Measurements from ENCODE around the gene LILRA5.
A peak's percentile ranks its signal among the peaks of the same experiment; 100 is the strongest.
"Not testable (repeated sequence)": the region's sequence is repeated elsewhere in the genome, so short reads cannot be mapped to it uniquely, and the experiment has no call there.

The LILRA5 gene

DNA sequence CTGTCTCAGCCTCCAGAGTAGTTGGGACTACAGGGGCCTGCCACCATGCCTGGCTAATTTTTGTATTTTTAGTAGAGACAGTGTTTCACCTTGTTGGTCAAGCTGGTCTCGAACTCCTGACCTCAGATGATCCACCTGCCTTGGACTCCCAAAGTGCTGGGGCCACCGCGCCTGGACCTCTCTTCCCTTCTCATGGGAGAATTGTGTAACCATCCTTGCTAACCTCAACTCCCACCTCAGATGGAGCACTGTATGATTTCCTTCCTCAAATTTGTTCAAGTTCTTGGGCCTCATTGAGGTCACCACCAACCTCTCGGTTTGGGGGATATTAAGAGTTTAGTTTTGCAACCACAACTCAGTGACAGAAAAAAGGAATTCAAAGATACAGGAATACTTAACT is 10.7 kb downstream of the LILRA5 start:
- no peak for DNase-seq (ENCODE audit: low spot score)

DNA sequence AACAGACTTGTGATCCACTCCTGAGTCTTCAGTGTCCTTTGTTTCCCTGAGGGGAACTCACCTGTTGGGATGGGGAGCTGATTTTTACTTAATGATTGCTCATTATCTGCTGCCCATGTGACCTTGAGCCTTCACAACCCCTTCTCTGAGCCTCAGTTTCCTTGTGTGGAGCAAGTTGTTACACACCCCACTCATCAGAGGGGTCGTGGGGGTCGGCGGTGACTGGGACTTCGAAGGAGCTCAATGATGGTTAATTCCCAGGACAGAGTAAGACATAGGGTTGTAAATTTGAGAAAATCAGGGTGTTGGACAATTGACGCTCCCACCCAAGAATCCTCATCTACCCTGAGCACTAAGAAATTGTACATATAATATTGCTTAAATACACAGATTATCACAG is 13.5 kb downstream of the LILRA5 start:
- no peak for DNase-seq (ENCODE audit: low spot score)

DNA sequence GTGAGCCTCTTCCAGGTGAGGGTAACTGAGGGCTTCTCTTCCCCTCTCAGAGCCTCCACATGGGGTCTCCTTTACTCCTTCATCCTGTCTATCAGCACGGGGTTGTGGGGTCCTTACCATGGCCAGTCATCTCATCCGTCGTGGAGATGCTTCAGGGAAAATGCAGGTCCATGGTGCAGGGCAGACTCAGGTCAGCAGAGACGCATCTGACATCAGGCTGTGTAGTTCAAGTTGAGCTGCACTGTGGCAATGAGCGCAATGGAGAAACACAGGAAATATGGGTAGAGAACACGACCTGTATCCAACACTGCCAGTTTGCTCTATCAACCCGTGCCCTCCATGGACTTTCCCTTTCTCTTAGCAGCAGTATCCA is 13.9 kb downstream of the LILRA5 start:
- no peak for DNase-seq (ENCODE audit: low spot score)

DNA sequence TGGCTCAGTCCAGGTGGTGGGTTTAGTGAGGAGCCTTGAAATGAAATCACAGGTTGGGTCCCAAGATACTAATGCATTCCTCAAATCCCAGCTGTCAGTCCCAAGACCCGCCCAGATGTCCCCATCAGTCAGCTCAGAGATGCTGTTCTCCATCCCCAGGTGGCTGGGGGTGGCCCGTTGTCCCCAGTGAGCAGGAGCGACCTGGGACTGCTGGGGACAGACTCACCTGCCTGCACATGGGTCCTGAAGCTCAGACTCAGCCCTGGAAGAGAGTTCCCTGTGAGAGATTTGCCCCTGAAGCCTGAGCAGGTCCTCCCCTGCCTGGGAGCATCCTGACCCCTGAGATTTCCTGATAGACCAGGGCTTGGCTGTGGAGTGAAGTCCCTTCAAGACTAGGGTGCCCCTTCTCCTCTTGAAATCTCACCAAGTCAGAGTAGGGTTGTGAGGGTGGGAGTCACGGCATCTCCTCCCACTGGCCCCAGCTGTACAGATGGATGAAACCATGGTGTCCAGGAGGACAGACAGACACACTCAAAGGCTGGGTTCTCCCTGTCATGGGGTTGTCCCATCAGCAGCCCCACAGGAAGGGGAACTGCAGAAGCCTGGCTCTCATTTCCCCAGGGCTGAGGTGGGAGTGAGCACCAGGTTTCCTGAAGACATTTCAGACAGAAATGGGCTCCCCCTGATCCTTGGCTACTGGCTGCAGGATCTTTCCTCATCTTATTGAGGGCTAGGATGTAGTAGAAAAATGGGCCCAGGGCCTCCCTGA is 14.4 kb downstream of the LILRA5 start:
- DNase-seq (ENCODE audit: low spot score) = no peak

DNA sequence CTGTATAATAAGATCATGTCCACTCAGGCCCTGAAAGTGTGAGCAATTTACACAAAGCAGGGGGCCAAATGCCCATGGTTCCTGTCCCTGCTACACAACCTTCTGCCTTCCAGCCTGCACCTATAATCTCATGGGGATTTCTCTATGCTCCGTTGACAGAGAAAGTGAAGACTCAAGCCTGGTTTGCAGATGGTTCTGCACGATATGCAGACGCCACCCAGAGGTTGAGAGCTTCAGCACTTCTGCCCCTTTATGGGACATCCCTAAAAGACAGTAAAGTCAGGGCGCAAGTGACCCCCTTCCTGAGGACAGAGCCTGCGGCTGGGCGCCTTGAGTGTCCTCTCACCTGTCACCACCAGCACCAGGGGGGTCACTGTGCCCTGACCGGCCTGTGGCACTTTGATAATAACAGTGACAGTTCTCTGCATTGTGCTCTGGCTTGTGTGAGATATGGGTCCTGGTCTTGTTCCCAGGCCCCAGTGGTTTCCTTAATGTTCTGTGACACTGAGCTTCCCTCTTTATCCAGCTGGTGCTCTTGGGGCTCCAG is 15.1 kb downstream of the LILRA5 start:
- no peak for DNase-seq (ENCODE audit: low spot score)

DNA sequence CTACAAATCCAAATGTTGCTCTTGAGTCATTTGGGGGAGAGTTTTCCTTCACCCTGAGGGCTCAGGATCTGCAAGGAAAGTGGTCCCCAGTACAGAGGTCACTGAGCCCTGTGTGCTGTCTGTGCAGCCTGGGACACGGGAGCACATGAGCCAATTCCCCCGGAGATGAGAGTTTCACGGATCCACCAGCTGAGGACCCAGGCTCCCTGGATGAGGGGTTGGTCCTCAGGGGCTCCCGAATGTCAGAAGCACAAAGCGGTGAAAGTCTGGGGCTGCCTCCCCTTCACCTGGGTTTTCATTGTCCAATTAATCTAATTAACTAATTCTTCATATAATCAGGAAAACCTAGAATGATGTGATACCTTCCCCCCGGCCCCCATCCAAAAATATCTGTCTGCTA is 18.4 kb downstream of the LILRA5 start:
- DNase-seq (ENCODE audit: low spot score) = no peak

DNA sequence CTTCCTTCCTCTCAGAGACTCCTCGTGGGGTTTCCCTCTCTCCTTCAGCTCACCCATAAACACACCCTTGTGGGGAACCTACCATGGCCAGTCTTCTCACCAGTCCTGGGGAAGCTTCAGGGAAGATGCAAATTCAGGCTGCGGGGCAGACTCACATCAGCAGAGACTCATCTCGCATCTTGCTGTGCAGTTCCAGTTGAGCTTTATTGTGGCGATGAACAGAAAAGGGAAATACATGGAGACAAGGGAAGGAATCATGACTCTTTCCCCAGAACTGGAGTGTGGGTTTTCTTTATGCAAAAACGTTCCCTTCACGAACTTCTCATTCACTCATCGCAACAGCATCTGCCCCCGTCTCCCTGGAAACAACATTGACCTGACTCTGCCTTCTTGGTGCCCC is 23.8 kb downstream of the LILRA5 start:
- not testable (repeated sequence) for DNase-seq (ENCODE audit: low spot score)

DNA sequence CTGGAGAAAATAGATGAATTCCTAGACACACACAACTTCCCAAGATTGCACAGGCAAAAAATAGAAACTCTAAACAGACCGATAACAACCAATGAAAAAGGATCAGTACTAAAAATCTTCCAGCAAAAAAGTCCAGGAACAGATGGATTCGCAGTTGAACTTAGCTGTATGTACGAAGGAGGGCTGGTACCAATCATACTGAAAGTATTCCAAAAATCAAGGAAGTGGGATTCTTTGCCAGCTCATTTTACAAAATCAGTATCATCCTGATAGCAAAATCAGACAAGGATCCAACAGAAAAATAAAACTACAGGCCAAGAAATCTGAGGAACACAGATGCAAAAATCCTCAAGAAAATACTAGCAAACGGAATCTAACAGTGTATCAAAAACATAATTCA is 25.5 kb downstream of the LILRA5 start:
- peak; percentile 27 for DNase-seq (ENCODE audit: low spot score)

DNA sequence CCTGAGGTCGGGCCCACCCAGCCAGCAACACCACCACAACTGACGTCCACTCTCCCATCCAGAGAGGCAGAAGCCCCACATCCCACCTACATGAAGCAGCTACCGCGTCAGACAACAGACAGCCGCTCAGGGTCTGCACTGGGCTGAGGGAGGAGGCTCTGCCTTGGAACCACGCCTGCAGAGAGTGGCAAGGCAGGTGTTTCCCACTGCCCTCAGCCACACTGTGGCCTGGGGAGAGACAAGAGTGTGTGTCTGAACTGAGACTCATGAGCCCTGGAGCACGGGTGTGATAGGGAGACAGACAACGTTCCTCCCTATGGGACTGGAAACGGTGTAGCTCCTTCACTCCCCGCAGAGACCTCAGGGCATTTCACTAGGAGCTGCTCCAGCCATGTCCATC is 26.7 kb downstream of the LILRA5 start:
- DNase-seq (ENCODE audit: low spot score) = not testable (repeated sequence)

DNA sequence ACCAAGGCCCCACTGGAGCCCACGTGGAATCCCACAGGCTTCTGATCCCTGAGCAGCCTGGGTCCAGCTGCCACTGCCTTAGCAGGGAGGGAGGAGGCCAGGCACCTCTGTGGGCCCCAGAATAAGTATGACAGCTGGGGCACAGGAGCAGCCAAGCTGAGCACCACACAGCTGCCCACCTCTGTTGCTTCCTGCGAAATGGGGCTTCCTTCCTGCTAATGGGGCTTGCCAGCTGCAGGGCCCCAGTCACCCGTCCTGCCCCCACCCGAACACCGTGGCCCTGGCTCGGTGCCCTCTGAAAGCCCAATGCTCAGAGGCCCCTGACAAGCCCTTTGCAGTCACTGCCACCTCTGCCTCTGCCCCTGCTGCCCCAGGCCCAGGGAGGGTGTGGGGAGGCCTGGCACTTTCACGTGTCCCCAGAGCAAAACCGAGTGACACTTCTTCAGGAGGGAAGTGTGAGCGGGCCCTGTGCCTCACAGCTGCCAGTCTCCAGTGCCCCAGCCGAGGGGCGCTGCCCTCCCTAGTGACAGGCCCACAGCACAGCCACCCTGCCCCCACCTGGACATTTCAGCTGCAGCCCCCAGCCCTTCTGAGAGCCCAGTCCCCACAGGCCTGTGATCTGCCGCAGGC is 27.4 kb downstream of the LILRA5 start:
- not testable (repeated sequence) for DNase-seq (ENCODE audit: low spot score)

DNA sequence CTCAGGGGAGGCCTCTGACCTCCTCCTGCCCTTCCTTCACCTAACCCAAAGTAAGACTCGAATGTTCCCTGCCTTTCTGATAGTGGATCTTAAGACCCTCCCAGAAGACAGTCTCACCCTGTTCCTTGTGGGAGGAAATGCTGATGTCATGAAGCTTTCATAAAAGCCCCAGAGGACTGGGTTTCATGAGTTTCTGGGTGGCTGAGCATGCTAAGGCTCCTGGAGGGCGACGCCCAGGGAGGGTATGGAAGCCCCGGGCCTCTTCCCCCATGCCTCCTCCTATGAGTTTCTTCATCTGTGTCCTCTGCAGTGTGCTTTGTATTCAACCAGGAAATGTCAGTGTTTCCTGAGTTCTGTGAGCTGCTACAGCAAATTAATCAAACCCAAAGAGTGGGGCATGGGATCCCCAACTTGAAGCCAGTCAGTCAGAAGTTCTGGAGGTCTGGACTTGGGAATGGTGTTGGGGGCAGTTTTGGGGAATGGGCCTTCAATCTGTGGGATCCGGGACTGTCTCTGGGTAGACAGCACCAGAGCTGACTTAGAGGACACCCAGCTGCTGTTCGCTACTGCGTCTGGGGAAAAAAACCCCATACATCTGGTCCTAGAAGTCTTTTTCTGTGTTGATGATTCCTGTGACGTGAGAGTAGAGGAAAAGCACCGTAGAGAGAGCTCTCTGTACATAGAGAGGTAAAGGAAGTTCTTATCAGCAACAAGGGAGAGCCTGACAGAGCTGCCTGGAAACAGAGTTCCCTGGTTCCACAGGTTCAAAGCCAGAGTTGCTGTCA is 30.1 kb downstream of the LILRA5 start:
- DNase-seq (ENCODE audit: low spot score) = no peak

DNA sequence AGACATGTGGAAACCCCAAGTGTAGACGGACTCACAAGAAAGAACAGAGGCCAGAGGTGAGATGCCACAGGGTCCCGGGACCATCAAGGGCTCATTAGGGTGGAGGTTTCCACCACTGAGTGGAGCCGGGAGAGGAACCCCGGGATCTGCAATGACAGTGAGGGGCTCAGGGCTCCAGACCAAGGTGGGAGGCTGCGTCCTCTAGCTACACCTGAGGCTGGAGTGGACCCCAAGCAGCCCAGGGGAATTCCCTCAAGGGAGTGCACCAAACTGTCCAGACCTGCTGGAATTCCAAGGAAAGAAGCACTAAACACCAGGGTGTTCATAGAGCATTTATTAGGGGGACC is 31.3 kb downstream of the LILRA5 start:
- not testable (repeated sequence) for DNase-seq (ENCODE audit: low spot score)

DNA sequence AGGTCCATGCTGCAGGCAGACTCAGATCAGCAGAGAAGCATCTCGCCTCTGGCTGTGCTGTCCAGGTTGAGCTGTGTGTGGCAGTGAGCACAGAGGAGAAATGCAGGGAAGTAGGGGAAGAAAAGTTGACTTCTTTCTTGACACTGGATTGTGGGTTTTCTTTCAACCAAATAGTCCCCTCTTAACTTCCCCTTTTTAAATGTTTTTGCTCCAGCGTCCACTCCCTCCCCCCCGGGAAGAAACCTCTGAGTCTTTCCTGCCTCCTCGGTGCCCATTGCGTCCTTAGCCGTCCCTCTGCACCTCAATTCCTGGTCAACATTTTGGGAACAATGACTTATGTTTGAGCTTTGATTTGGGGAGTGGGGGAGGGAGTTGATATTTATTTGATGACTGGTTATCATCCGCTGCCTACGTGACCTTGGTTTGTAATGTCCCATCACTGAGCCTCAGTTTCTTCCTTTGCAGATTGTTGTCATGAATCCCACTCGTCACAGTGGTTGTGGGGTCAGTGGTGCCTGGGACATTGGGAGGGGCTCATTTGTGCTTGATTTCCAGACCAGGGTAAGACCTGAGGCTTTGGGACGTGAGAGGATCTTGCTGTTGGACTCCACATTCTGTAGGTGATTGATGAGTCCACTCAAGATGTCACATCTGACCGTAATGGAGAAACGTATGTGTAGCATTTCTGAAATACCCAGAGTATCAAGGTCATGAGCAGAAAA is 31.8 kb downstream of the LILRA5 start, which contains the start of gene LILRB2:
LILRB2 (minus strand) TSS at position 104 of the 722 bp plus-strand sequence. CDS start 614 bp downstream, outside the sequence.
- DNase-seq (ENCODE audit: low spot score) = no peak

DNA sequence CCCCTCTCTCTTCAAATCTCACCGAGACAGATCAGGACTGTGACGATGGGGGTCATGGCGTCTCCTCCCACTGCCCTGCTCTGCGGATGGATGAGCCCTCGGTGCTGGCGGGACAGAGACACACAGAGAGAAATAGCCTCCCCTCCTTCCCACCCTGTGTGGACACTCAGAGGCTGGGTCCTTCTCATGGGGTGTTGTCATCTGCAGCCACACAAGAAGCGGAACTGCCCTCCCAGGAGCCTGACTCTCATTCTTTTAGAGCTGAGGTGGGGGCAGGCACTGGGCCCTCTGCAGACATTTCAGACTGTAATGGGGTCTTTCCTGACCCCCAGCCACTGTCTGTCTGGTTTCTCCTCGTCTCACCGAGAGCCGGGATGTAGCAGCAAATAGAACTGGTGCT is 32.5 kb downstream of the LILRA5 start:
- not testable (repeated sequence) for DNase-seq (ENCODE audit: low spot score)

DNA sequence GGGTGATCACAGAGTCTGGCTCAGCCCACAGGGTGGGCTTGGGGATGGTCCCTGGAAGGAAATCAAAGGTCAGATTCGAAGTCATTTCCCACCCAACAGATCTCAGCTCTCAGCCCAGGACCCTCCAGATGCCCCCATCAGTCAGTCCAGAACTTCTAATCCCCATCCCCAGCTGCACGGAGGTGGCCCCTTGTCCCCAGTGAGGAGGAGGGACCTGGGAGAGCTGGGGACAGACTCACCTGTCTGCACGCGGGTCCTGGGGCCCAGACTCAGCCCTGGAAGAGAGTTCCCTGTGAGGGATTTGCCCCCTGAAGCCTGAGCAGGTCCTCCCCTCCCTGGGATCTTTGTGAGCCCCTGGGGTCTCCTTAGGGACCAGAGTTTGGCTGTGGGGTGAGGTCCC is 32.9 kb downstream of the LILRA5 start:
- not testable (repeated sequence) for DNase-seq (ENCODE audit: low spot score)

DNA sequence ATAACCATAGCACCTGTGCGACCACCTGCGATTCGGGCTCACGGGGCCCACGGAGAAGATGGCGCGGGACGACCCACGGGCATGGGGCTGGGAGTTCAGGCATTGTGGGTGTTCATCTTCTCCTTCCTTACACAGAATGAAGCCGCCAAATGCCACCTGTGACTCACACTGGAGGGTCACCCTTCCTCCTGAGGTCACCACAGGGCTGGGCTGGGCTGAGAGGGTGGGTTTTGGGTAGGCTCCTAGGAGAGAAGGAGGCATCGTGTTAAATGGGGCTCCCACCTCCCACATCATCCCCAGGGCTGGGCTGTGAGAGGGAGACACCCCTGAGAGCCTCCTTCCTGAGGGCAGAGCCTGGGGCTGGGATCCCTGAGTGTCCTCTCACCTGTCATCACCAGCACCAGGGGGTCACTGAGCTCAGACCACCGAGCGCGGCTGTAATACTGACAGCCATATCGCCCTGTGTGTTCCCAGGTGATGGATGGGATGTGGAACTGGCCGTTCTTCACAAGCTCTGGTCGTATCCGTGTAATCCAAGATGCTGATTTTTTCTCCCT is 33.5 kb downstream of the LILRA5 start:
- DNase-seq (ENCODE audit: low spot score) = no peak

DNA sequence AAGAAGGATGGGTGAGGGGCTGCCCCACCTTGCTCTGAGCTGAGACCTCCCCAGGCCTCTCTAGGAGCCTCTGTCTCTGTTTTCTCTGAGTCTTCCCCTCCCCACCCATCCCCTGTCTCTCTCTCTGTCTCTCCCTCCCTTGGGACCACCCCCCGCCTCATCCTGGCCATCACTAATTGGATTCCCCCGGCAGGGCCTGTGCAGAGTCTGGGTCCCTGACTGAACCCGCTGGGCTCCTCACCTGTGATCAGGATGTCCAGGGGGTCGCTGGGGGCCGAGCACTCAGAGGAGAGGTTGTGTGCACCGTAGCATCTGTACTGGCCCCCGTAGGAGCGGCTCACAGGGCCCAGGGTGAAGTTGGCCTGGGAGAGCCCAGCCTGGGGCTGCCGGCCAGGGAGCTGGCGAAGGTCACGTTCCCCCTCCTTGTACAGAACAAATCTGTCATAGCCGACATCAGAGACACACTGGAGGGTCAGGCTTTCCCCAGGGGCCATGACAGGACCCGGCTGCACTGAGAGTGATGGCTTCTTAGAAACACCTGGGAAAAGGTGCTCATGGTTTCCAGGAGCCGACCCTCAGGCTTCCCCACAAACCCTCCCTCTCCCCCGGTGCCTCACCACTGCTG is 34.3 kb downstream of the LILRA5 start:
- DNase-seq (ENCODE audit: low spot score) = not testable (repeated sequence)

DNA sequence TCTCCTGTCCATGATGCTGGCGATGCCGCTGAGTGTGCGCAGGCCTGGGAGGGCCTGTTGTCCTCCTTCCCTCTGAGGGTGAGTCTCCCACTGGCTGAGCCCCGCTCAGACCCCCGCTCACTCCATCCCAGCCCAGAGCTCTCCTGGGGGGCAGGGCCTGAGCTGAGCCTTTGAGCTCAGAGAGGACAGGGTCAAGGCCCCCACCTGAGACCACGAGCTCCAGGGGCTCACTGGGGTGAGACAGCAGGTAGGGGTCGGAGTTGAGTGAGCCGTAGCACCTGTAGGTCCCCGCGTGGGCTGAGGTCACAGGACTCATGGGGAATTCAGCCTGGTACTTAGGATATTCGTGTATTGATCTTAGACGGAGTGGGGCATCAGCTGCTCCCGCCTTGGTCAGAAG is 34.9 kb downstream of the LILRA5 start:
- not testable (repeated sequence) for DNase-seq (ENCODE audit: low spot score)

DNA sequence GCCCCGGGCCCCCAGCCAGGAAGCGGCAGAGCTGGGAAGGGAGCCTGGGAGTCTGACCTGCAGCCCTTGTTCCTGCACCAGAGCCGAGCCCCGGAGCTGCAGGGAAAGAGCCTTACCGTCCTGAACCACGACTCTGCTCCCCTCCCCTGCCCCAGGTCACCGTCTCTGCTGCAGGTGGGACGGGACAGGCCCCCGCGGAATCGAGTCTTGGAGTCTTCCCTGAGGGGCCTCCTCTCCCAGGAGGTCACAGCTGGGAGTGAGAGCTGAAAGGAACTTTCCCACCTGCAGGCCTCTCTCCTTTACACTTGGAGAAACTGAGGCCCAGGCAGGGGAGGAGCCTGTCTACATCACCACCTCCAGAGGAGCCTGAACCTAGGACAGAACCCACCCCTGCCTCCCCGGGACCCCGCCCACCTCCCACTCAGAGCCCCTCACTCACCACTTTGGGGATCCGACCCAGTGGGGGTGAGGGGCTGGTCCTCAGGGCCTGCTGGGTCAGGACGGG is 35.8 kb downstream of the LILRA5 start:
- DNase-seq (ENCODE audit: low spot score) = not testable (repeated sequence)

DNA sequence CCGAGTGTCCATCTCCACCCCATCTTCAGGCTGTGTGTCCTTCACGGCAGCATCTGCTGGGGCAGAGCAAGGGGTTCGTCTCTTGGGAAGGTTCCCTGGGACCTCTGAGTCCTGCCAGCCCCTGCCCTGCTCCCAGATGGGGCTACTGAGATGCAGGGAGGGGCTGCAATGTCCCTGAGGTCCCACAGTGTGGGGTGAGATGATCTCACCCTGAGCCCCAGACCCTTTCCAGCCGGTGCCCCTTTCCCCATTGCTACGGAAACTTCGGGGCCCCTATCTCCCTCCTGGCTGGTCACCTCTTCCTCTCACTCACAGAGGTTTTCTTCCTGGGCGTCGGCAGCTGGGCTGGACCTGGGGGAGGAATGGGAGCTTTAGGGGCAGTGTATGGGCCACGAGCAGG is 37.0 kb downstream of the LILRA5 start:
- DNase-seq (ENCODE audit: low spot score) = no peak

DNA sequence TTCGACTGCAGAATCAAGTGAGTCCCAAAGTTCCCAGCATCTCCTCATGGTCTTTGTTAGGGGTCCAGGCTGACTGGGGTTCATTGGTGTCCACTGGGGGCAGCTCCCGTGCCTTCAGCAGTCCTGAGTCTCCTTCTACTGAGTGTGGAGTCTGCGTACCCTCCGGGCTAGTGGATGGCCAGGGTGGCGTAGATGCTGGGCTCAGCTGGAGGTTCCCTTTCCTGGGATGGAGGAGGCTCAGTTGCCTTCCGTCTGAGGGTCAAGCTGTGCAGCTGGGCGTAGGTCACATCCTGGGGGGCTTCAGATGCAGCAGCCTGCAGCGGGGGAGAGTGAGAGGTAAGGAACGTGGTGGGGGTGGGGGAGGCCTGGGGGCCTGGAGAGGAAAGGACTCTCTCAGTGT is 38.5 kb downstream of the LILRA5 start:
- DNase-seq (ENCODE audit: low spot score) = not testable (repeated sequence)
